Measurements from ENCODE around the gene FN3K. TPM values are rescaled to one million over a fixed set of nuclear protein-coding genes. Genes with fewer than 3 reads are reported as not detected.
A peak's percentile ranks its signal among the peaks of the same experiment; 100 is the strongest.

The FN3K gene
- total RNA-seq, 1 experiment from 2014 or later, result 28.3 TPM

DNA sequence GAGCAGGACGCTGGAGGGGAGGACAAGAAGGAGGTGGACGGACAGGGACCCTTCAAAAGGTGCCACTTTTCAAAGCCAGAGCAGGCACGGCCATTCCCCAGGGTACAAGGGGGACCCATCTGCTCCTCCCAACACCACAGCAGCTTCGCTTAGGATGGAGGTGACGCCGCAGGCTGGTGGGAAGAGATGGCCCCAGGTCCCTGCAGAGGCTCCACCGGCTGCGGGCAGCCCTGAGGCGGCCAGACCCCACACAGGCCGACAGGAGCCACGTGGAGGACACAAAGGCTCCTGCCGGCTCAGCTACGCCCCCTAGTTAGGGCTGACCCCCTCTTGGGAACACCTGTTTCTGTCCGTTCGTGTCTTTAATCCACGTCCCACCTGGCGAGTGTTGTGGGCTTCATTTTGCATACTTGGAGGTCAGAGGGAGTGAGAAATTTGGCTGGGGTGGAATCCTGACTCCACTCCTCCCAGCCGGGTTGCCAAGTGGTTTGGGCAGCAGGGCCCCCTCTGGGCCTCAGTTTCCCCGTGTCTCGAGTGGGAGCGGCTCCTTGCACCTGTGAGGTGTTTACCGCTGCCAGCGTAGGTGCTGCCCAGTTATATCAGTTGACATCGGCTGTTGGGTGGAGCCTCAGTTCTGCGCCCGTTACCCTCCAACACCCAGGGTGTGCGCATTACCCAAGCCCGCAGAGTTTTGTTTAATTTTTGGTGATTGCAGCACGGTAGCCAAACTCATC, 24.7 kb upstream of the FN3K start:
- no peak overlapping the region for H3K4me3 Mint-ChIP-seq
- Histone ChIP-seq H3K23ac (ENCODE audit: insufficient read length, low read depth, low read length) (no peak overlapping the region), H3K79me2 (ENCODE audit: insufficient read depth, low read length) (no peaks in the 10 kb centered on the region), H4K20me1 (ENCODE audit: control insufficient read depth, insufficient read depth, insufficient read length) (no peaks in the 10 kb centered on the region), H3K23me2 (ENCODE audit: insufficient read length, low read depth, low read length, poor library complexity, severe bottlenecking) (peaks cover 4% of the 10 kb centered on the region), H3K56ac (ENCODE audit: insufficient read length, low read depth, low read length) (no peak overlapping the region), H4K8ac (replicated peaks; ENCODE audit: insufficient read length, low read depth, low read length) (no peak overlapping the region), H3K18ac (ENCODE audit: insufficient read length, low read depth, low read length) (no peak overlapping the region), H2AK5ac (ENCODE audit: insufficient read length, low read length) (no peak overlapping the region), H3K4me2 (ENCODE audit: insufficient read depth, insufficient read length, low read length) (no peak overlapping the region), H3K9me3 (ENCODE audit: control insufficient read depth, low read depth, low read length) (no peaks in the 10 kb centered on the region), H3K27me3 (ENCODE audit: insufficient read depth, low read length) (no peaks in the 10 kb centered on the region), H3K4ac (ENCODE audit: low read depth, low read length) (no peak overlapping the region), H3T11ph (ENCODE audit: low read length) (no peak overlapping the region), H2BK20ac (ENCODE audit: low read depth, low read length, poor library complexity, severe bottlenecking) (no peak overlapping the region), H2BK12ac (ENCODE audit: insufficient read length, low read depth, low read length) (no peak overlapping the region), H2AFZ (ENCODE audit: low read length) (no peak overlapping the region), H3K4me1 (ENCODE audit: insufficient read depth, low read length) (no peaks in the 10 kb centered on the region), H4K91ac (ENCODE audit: insufficient read length, low read depth, low read length) (no peak overlapping the region), H2BK120ac (ENCODE audit: low read depth, low read length, poor library complexity, severe bottlenecking) (no peak overlapping the region), H4K5ac (ENCODE audit: insufficient read length, low read depth, low read length) (no peak overlapping the region), H2BK5ac (ENCODE audit: insufficient read length, low read length) (no peak overlapping the region), H2BK15ac (ENCODE audit: low read depth, low read length) (no peak overlapping the region), H3K14ac (ENCODE audit: insufficient read depth, low read length) (peak overlapping the region; percentile 39; the same call in 1 of the 2 replicates), H3K27ac (ENCODE audit: insufficient read length, low read depth, low read length) (no peak overlapping the region), H3K79me1 (ENCODE audit: insufficient read depth, low read depth, low read length, poor library complexity, severe bottlenecking) (no peaks in the 10 kb centered on the region), H3K9ac (ENCODE audit: extremely low read depth, insufficient read length, low read length) (no peak overlapping the region)
- DNase-seq, result peak; percentile 73
- H3K27ac Mint-ChIP-seq, result peak overlapping the region in 1 of 3 experiments; percentile 18; a peak in 1 of 7 replicates
- H3K9me3 Mint-ChIP-seq, result no peaks in the 10 kb centered on the region
- no peaks in the 10 kb centered on the region; a peak in 1 of 7 replicates for H3K36me3 Mint-ChIP-seq (ENCODE audit: insufficient read depth in 1 of 3, low read depth in 3 of 3)
- peaks cover 2 to 3% of the 10 kb centered on the region in 2 experiments; a peak in 3 of 4 replicates for H3K4me1 Mint-ChIP-seq
- WGBS (ENCODE audit: extremely low coverage, insufficient read length, low lambda C conversion rate), result no CpG with 5 or more reads among the region's 29 CpGs
- peaks cover 17% of the 10 kb centered on the region for H3K27me3 Mint-ChIP-seq (ENCODE audit: low read depth)
- TF ChIP-seq, protein P1, sequence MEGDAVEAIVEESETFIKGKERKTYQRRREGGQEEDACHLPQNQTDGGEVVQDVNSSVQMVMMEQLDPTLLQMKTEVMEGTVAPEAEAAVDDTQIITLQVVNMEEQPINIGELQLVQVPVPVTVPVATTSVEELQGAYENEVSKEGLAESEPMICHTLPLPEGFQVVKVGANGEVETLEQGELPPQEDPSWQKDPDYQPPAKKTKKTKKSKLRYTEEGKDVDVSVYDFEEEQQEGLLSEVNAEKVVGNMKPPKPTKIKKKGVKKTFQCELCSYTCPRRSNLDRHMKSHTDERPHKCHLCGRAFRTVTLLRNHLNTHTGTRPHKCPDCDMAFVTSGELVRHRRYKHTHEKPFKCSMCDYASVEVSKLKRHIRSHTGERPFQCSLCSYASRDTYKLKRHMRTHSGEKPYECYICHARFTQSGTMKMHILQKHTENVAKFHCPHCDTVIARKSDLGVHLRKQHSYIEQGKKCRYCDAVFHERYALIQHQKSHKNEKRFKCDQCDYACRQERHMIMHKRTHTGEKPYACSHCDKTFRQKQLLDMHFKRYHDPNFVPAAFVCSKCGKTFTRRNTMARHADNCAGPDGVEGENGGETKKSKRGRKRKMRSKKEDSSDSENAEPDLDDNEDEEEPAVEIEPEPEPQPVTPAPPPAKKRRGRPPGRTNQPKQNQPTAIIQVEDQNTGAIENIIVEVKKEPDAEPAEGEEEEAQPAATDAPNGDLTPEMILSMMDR (conservative IDR thresholded peaks at IDR 0.05), result peak; percentile 35; the same call in 2 of the 3 replicates

Data from H9 (cell line).